WTC11 (cell line): ENCODE data around the gene PDK4. TPM values are rescaled to one million over a fixed set of nuclear protein-coding genes. Genes with fewer than 3 reads are reported as not detected.

ENCODE experiments used
- ATAC-seq: fragments of 200-7000 bp; cut with Tn5 transposase; 2 replicates; pipeline ENCODE4 v1.10.0; 2021; ENCODE audit warnings: mild to moderate bottlenecking, moderate library complexity
- CTCF ChIA-PET: fragments of 300-600 bp; sonication (Branson Sonifier 250); formaldehyde crosslinking; loops from one replicate; lab custom pipeline; 2021; ENCODE audit warnings: antibody characterized with exemption; lab: Charles Lee
- POLR2A ChIA-PET: fragments of 350-600 bp; sonication (Branson Sonifier 250); formaldehyde crosslinking; loops from one replicate; lab custom pipeline; 2021; ENCODE audit warnings: antibody characterized with exemption; lab: Charles Lee
- DNase-seq: peaks from one replicate; pipeline ENCODE4 v3.0.0; 2021; ENCODE audit warnings: low spot score
- H3K27ac Mint-ChIP-seq: 2 replicates; pipeline ENCODE4 v1.8.0; 2021; ENCODE audit warnings: mixed read lengths
- H3K27me3 Mint-ChIP-seq: 2 replicates; pipeline ENCODE4 v1.8.0; 2021; ENCODE audit warnings: low read depth, mild to moderate bottlenecking, moderate library complexity, mixed read lengths
- H3K36me3 Mint-ChIP-seq: 2 replicates; pipeline ENCODE4 v1.8.0; 2021; ENCODE audit warnings: mixed read lengths
- H3K4me1 Mint-ChIP-seq: 2 replicates; pipeline ENCODE4 v1.8.0; 2022; ENCODE audit warnings: mixed read lengths
- H3K4me3 Mint-ChIP-seq: 2 replicates; pipeline ENCODE4 v1.8.0; 2021; ENCODE audit warnings: mild to moderate bottlenecking, moderate library complexity, mixed read lengths
- H3K9me3 Mint-ChIP-seq: 2 replicates; pipeline ENCODE4 v1.8.0; 2021; ENCODE audit warnings: mixed read lengths
- ARID4B ChIP-seq: sonication (generic); formaldehyde crosslinking; IDR thresholded peaks from 2 replicates; pipeline ENCODE4 v1.8.0; 2023; ENCODE audit warnings: missing genetic modification reagents, mild to moderate bottlenecking, borderline replicate concordance
- ATF3 ChIP-seq: sonication (generic); formaldehyde crosslinking; conservative IDR thresholded peaks from 2 replicates; pipeline ENCODE4 v1.8.1; 2022; ENCODE audit warnings: mild to moderate bottlenecking, missing genetic modification reagents
- EMX1 ChIP-seq: fragments of 250-450 bp; sonication (Bioruptor Pico); IDR thresholded peaks from 2 replicates; pipeline ENCODE4 v1.8.0; 2021; ENCODE audit warnings: mild to moderate bottlenecking
- GTF2I ChIP-seq: fragments of 250-450 bp; sonication (Bioruptor Pico); conservative IDR thresholded peaks from 2 replicates; pipeline ENCODE4 v1.4.0; 2021; ENCODE audit warnings: mild to moderate bottlenecking
- JAZF1 ChIP-seq: fragments of 250-450 bp; sonication (Bioruptor Pico); IDR thresholded peaks from 2 replicates; pipeline ENCODE4 v1.9.0; 2021; ENCODE audit warnings: moderate library complexity, mild to moderate bottlenecking, inconsistent platforms
- MAX ChIP-seq: sonication (generic); formaldehyde crosslinking; IDR thresholded peaks from 2 replicates; pipeline ENCODE4 v1.8.0; 2022; ENCODE audit warnings: mild to moderate bottlenecking, missing genetic modification reagents
- MYBL2 ChIP-seq: sonication (generic); formaldehyde crosslinking; IDR thresholded peaks from 2 replicates; pipeline ENCODE4 v1.8.1; 2023; ENCODE audit warnings: mild to moderate bottlenecking, moderate library complexity, missing genetic modification reagents
- NFATC4 ChIP-seq: fragments of 250-450 bp; sonication (Bioruptor Pico); IDR thresholded peaks from 2 replicates; pipeline ENCODE4 v1.9.0; 2021; ENCODE audit warnings: mild to moderate bottlenecking
- NR1H2 ChIP-seq: sonication (generic); formaldehyde crosslinking; IDR thresholded peaks from 2 replicates; pipeline ENCODE4 v1.9.0; 2021; ENCODE audit warnings: mild to moderate bottlenecking, moderate library complexity, missing genetic modification reagents
- TCF7 ChIP-seq: sonication (generic); formaldehyde crosslinking; IDR thresholded peaks from 2 replicates; pipeline ENCODE4 v1.8.0; 2022; ENCODE audit warnings: mild to moderate bottlenecking, low read depth, missing genetic modification reagents, moderate library complexity
- TEAD1 ChIP-seq: sonication (generic); formaldehyde crosslinking; IDR thresholded peaks from 2 replicates; pipeline ENCODE4 v1.8.0; 2022; ENCODE audit warnings: mild to moderate bottlenecking, missing genetic modification reagents
- ZNF138 ChIP-seq: sonication (generic); formaldehyde crosslinking; conservative IDR thresholded peaks from 2 replicates; pipeline ENCODE4 v1.8.1; 2022; ENCODE audit warnings: mild to moderate bottlenecking, moderate library complexity, missing genetic modification reagents
- ZNF281 ChIP-seq: sonication (generic); formaldehyde crosslinking; IDR thresholded peaks from 2 replicates; pipeline ENCODE4 v1.8.0; 2023; ENCODE audit warnings: mild to moderate bottlenecking, missing genetic modification reagents
- ZNF396 ChIP-seq: fragments of 250-450 bp; sonication (Bioruptor Pico); IDR thresholded peaks from 2 replicates; pipeline ENCODE4 v1.8.0; 2021; ENCODE audit warnings: mild to moderate bottlenecking, moderate library complexity, borderline replicate concordance
- ZNF423 ChIP-seq: fragments of 250-450 bp; sonication (Bioruptor Pico); IDR thresholded peaks from 2 replicates; pipeline ENCODE4 v2.1.2; 2022; ENCODE audit warnings: mild to moderate bottlenecking, moderate library complexity
- total RNA-seq: library from RNA; stranded (reverse); gene quantifications from 3 replicates; pipeline ENCODE4 v1.2.3, GENCODE V29; 2021

PDK4 gene
- total RNA-seq, 1 experiment from 2014 or later, result 0.31 TPM

GRCh38 chr7:95547361-95548348 lies 48.7 kb downstream of the PDK4 start:
- DNase-seq, result no peak
- no peaks in the 10 kb centered on the region for H3K36me3 Mint-ChIP-seq
- POLR2A ChIA-PET, result no interaction called here
- H3K4me1 Mint-ChIP-seq, result peaks cover 3% of the 10 kb centered on the region
- TF ChIP-seq TEAD1 (CRISPR knock-in tag), result no peak
- no peak for TF ChIP-seq TCF7
- TF ChIP-seq ZNF138 (CRISPR knock-in tag), result no peak
- no peak for TF ChIP-seq ARID4B (CRISPR knock-in tag)
- no peak for TF ChIP-seq ZNF396 (CRISPR knock-in tag)
- TF ChIP-seq NR1H2 (CRISPR knock-in tag), result no peak
- no peak for TF ChIP-seq JAZF1 (CRISPR knock-in tag)
- TF ChIP-seq ZNF423 (CRISPR knock-in tag), result no peak
- TF ChIP-seq NFATC4 (CRISPR knock-in tag), result no peak
- H3K9me3 Mint-ChIP-seq, result no peaks in the 10 kb centered on the region
- CTCF ChIA-PET, result interaction anchor here (1.0 to 4.5 kb wide), 3 partner anchors 36 to 140 kb away, joined by 3 to 68 read pairs (median 3); no protein-coding TSS in a partner anchor
- no peak overlapping the region for H3K27ac Mint-ChIP-seq
- H3K27me3 Mint-ChIP-seq, result no peaks in the 10 kb centered on the region
- no peak for ATAC-seq
- no peak overlapping the region for H3K4me3 Mint-ChIP-seq

GRCh38 chr7:95546647-95547046 lies 49.7 kb downstream of the PDK4 start:
- TF ChIP-seq EMX1 (CRISPR knock-in tag), result no peak
- TF ChIP-seq ZNF396 (CRISPR knock-in tag), result no peak
- TF ChIP-seq ATF3 (CRISPR knock-in tag), result no peak
- TF ChIP-seq ZNF281 (CRISPR knock-in tag), result no peak
- no peak for TF ChIP-seq MAX
- TF ChIP-seq MYBL2 (CRISPR knock-in tag), result no peak
- TF ChIP-seq GTF2I, result no peak
- TF ChIP-seq, all 79 proteins: peak for 0
- Mint-ChIP-seq H3K36me3 (no peaks in the 10 kb centered on the region), H3K4me1 (peaks cover 3% of the 10 kb centered on the region), H3K9me3 (no peaks in the 10 kb centered on the region), H3K27me3 (no peaks in the 10 kb centered on the region), H3K27ac (no peak overlapping the region), H3K4me3 (no peak overlapping the region)
- DNase-seq (no peak), ATAC-seq (no peak)
- ChIA-PET CTCF (interaction anchor here (1.0 to 4.5 kb wide), 4 partner anchors 35 to 141 kb away, joined by 3 to 68 read pairs (median 3); no protein-coding TSS in a partner anchor), POLR2A (interaction anchor here (0.6 kb wide), 1 partner anchor 892 kb away, joined by 6 read pairs; no protein-coding TSS in a partner anchor)
